Measurements from ENCODE around the gene UTP18. TPM values are rescaled to one million over a fixed set of nuclear protein-coding genes. Genes with fewer than 3 reads are reported as not detected.
A peak's percentile ranks its signal among the peaks of the same experiment; 100 is the strongest.

The UTP18 gene
- total and polyA plus RNA-seq, 2 of the 13 experiments (the other 11 are each of a cell fraction or from before 2014, with no cell fraction given), result 35.2 to 104 TPM

- TF ChIP-seq HCFC1 (IDR thresholded peaks at IDR 0.05; ENCODE audit: low read depth, low read length) (peak; percentile 47), NFE2L2 (IDR thresholded peaks at IDR 0.05; ENCODE audit: low read length) (no peak), ZNF839 (CRISPR knock-in tag; IDR thresholded peaks at IDR 0.05; ENCODE audit: borderline replicate concordance) (no peak), RBFOX2 (IDR thresholded peaks at IDR 0.05; ENCODE audit: low read depth, low read length) (peak; percentile 95), DRAP1 (CRISPR knock-in tag; IDR thresholded peaks at IDR 0.05) (no peak; the same call in 1 of the 2 replicates), ZNF607 (CRISPR knock-in tag; IDR thresholded peaks at IDR 0.05; ENCODE audit: borderline replicate concordance) (peak; percentile 94; the same call in 1 of the 2 replicates), ZNF513 (CRISPR knock-in tag; conservative IDR thresholded peaks at IDR 0.05) (0 out of 2 replicates have a peak, but pooled peaks have one; percentile 44), ZNF646 (CRISPR knock-in tag; IDR thresholded peaks at IDR 0.05) (peak; percentile 58; the same call in 1 of the 2 replicates), REXO4 (CRISPR knock-in tag; IDR thresholded peaks at IDR 0.05; ENCODE audit: borderline replicate concordance) (peak; percentile 95; the same call in 1 of the 2 replicates), HNF1B (CRISPR knock-in tag; IDR thresholded peaks at IDR 0.05) (no peak)
Measured at GRCh38 chr17:51260237-51261023, at the start of gene UTP18 (continued).

All from HepG2 (cell line).